Upper lobe of left lung (tissue), 6 donors: ENCODE measurements around the gene LCT. TPM values are rescaled to one million over a fixed set of nuclear protein-coding genes. Genes with fewer than 3 reads are reported as not detected.
A peak's percentile ranks its signal among the peaks of the same experiment; 100 is the strongest.

Experiments used
- ATAC-seq, 2 donors: fragments of 200-7000 bp; cut with Tn5 transposase; one replicate each; pipeline ENCODE4 v1.9.1; 2022; ENCODE audit warnings: mild to moderate bottlenecking in 2 of 2, moderate library complexity in 2 of 2; ENCODE audit not compliant: low FRiP score in 2 of 2
- DNase-seq, 2 donors: peaks; one replicate each; pipeline ENCODE4 v3.0.0-alpha.2; 2019 to 2020
- H3K27ac ChIP-seq, 4 donors: fragments of 200-600 bp; sonication (generic); one replicate each; pipeline ENCODE4 v1.5.1; 2016 to 2019
- H3K27me3 ChIP-seq, 4 donors: fragments of 200-600 bp; sonication (generic); one replicate each; pipeline ENCODE4 v1.5.1; 2017 to 2019
- H3K36me3 ChIP-seq, 4 donors: fragments of 200-600 bp; sonication (generic); one replicate each; pipeline ENCODE4 v1.5.1; 2016 to 2019
- H3K4me1 ChIP-seq, 4 donors: fragments of 200-600 bp; sonication (generic); one replicate each; pipeline ENCODE4 v1.5.1; 2018 to 2019
- H3K4me3 ChIP-seq, 4 donors: fragments of 200-600 bp; sonication (generic); one replicate each; pipeline ENCODE4 v1.5.1; 2017 to 2019; ENCODE audit warnings: mild to moderate bottlenecking in 2 of 4, moderate library complexity in 1 of 4
- H3K9me3 ChIP-seq, 4 donors: fragments of 200-600 bp; sonication (generic); one replicate each; pipeline ENCODE4 v1.5.1; 2018 to 2019
- EP300 ChIP-seq, 4 donors: sonication (generic); formaldehyde crosslinking; IDR thresholded peaks; one replicate each; pipeline ENCODE4 v1.5.1; 2017; ENCODE audit warnings: antibody characterized with exemption in 4 of 4, control low read depth in 2 of 4
- POLR2A ChIP-seq, 4 donors: fragments of 450-650 bp; IDR thresholded peaks; one replicate each; pipeline ENCODE4 v1.5.1; 2016 to 2017; ENCODE audit warnings: antibody characterized with exemption in 4 of 4, mild to moderate bottlenecking in 2 of 4
- POLR2AphosphoS5 ChIP-seq, 2 donors: sonication (generic); formaldehyde crosslinking; IDR thresholded peaks; one replicate each; pipeline ENCODE4 v1.5.1; 2017; ENCODE audit warnings: antibody characterized with exemption in 2 of 2
- WGBS, 2 donors: methylation state at CpG; one replicate each; pipeline ENCODE4 v1.1.5; 2017 to 2018; 5-methylcytosine and 5-hydroxymethylcytosine counted together
- total RNA-seq, 6 donors: library from RNA; depleted of rRNA in 4 of 6; stranded (reverse); fragments of >200 nt in 4 of 6; gene quantifications; one replicate each; pipeline versions ENCODE4 v1.1.0 to v1.2.1, GENCODE V29; 2016 to 2021
- TF ChIP-seq, protein P1 (sequence below), 6 experiments: fragments of 450-650 bp in 4 of 6; fragments of 200-600 bp in 2 of 6; sonication (generic) in 2 of 6; IDR thresholded peaks; one replicate each; pipeline ENCODE4 v1.5.1; 2016 to 2019; ENCODE audit warnings: antibody characterized with exemption in 6 of 6
- donor health status: DM: no; HTN: no; CAD: no; lungs with moderate emphysema.
- donor health status: DM: no; HTN: yes; CAD: no; lungs with severe emphysema.

Gene LCT
- total RNA-seq, 6 donors from 2014 or later = 0.03 to 0.20 TPM; not detected in 4

DNA sequence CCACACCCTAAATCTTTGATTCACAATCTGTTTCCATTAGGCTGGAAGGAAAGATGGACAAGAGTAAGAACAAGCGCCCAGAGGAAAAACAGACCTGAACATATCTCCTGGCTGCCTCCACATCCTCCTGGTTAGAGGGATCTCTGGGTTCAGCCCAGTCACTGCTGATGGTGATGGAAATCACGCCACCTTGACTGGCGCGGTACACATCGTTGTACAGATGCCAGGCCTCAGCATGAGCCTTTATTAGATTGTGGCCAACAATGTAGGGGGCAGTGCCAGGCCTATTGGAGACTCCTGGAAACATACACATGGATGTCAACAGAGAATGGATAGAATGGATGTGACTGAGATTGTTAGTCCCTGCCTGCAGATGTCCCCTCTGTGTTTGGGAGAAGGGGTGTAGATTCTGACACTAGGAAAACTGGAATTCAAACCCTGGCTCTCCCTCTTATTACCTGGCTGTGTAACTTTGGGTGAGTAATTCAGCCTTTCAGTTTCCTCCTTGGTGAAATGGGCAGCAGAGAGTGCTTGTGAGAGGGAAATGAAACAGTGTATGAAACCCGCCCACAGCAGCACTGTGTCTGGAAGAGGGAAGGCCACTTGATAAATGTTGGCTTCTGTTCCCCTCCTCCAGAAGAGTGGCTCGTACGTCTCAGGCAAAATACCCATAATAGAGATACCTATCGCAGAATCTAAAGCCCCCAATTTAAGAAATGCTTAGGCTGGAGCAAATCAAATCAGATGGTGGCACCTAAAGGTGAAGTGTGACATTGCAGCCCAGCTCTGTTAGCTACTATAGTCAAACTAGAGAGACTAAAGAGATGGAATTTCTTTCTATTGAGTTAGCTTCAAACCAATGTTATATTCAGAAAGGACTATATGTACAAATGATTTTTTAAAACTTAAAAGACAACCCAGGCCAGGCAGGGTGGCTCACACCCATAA is 36.2 kb downstream of the LCT start:
- no peak overlapping the region for H3K4me3 ChIP-seq
- H3K27ac ChIP-seq = no peak overlapping the region
- no peak for TF ChIP-seq POLR2AphosphoS5 (IDR thresholded peaks at IDR 0.05)
- TF ChIP-seq, protein P1, sequence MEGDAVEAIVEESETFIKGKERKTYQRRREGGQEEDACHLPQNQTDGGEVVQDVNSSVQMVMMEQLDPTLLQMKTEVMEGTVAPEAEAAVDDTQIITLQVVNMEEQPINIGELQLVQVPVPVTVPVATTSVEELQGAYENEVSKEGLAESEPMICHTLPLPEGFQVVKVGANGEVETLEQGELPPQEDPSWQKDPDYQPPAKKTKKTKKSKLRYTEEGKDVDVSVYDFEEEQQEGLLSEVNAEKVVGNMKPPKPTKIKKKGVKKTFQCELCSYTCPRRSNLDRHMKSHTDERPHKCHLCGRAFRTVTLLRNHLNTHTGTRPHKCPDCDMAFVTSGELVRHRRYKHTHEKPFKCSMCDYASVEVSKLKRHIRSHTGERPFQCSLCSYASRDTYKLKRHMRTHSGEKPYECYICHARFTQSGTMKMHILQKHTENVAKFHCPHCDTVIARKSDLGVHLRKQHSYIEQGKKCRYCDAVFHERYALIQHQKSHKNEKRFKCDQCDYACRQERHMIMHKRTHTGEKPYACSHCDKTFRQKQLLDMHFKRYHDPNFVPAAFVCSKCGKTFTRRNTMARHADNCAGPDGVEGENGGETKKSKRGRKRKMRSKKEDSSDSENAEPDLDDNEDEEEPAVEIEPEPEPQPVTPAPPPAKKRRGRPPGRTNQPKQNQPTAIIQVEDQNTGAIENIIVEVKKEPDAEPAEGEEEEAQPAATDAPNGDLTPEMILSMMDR (IDR thresholded peaks at IDR 0.05) = no peak
- no peak for TF ChIP-seq POLR2A (IDR thresholded peaks at IDR 0.05)
- no peak for TF ChIP-seq EP300 (IDR thresholded peaks at IDR 0.05)
- ATAC-seq (no peak), DNase-seq (no peak)
- H3K4me1 ChIP-seq = peaks cover 0 to 8% (median 3%) of the 10 kb centered on the region in 4 donors
- peaks cover 0 to 6% (median 2%) of the 10 kb centered on the region in 4 donors for H3K9me3 ChIP-seq
- no peaks in the 10 kb centered on the region for H3K27me3 ChIP-seq
- WGBS, 2 donors = 78 to 79% methylated on average over 9 of the region's 9 CpGs
- no peaks in the 10 kb centered on the region for H3K36me3 ChIP-seq

DNA sequence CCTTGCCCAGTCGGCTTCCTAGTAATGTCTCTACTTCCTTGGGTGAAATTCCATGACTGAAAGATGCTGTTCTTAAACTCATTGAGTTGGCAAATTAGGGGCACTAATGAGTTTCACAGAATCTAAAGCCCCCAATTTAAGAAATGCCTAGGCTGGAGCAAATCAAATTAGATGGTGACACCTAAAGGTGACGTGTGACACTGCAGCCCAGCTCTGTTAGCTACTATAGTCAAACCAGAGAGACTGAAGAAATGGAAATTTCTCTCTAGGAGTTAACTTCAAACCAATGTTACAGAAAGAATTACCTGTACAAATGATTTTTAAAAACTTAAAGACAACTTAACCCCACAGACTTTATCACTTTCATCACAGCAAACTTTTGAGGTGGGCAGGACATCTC is 37.2 kb downstream of the LCT start:
- peaks cover 0 to 6% (median 2%) of the 10 kb centered on the region in 4 donors for H3K9me3 ChIP-seq
- H3K36me3 ChIP-seq = no peaks in the 10 kb centered on the region
- no peaks in the 10 kb centered on the region for H3K27me3 ChIP-seq
- TF ChIP-seq POLR2AphosphoS5 (IDR thresholded peaks at IDR 0.05) = no peak
- TF ChIP-seq EP300 (IDR thresholded peaks at IDR 0.05) = no peak
- no peak for TF ChIP-seq POLR2A (IDR thresholded peaks at IDR 0.05)
- TF ChIP-seq, protein P1 (IDR thresholded peaks at IDR 0.05) = no peak
- peaks cover 0 to 8% (median 3%) of the 10 kb centered on the region in 4 donors for H3K4me1 ChIP-seq
- ATAC-seq (no peak), DNase-seq (no peak)
- WGBS, 2 donors = 41 to 66% methylated on average over 2 of the region's 2 CpGs
- no peak overlapping the region for H3K27ac ChIP-seq
- no peak overlapping the region for H3K4me3 ChIP-seq

DNA sequence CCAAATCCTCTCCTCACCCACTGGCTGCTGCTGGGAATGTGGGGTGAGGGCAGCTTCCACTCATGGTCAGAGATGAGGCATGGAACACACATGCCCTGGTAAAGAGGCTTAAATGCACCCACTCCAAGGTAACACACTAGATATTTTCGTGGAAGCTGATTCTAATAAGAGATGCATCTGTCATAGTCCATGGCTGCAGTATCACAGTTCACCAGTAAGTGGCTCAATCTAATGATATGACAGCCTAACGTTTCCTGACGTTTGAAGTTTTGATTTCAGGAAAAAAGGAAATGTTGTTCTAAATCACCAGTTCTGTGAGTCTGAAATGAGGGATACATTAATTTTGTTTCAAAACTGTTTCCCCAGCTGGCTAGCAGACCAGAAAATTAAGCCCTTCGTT is 38.2 kb downstream of the LCT start:
- WGBS, 2 donors = 49% methylated on average over 4 of the region's 4 CpGs
- Histone ChIP-seq H3K9me3 (peaks cover 0 to 6% (median 2%) of the 10 kb centered on the region in 4 donors), H3K27ac (no peak overlapping the region), H3K36me3 (no peaks in the 10 kb centered on the region), H3K27me3 (no peaks in the 10 kb centered on the region), H3K4me3 (no peak overlapping the region), H3K4me1 (peaks cover 0 to 8% (median 3%) of the 10 kb centered on the region in 4 donors)
- ATAC-seq (no peak), DNase-seq (no peak)
- TF ChIP-seq, protein P1 (IDR thresholded peaks at IDR 0.05) = no peak
- TF ChIP-seq POLR2AphosphoS5 (IDR thresholded peaks at IDR 0.05) = no peak
- TF ChIP-seq EP300 (IDR thresholded peaks at IDR 0.05) = no peak
- no peak for TF ChIP-seq POLR2A (IDR thresholded peaks at IDR 0.05)

DNA sequence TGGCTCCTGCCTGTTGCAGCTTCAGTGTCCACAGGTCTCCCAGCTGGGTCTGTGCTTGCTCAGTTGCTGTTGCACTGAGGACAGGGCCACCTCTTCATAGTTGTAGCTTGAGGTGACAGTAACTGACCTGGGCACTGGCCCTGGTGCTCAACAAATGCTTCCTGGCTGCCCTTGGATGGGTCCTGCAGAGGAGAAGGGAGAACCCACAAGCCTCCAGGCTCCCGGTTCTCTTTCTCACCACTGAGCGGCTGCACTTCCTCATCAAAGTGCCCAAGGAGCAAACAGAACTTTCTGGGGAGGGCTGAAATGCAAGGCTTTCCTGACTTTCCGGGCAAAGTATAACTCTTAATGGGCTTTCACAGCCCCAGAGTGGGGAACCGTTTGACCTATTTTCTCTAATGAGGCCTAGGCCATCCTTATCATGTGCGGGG is 38.7 kb downstream of the LCT start:
- Histone ChIP-seq H3K4me1 (peaks cover 0 to 8% (median 3%) of the 10 kb centered on the region in 4 donors), H3K27ac (no peak overlapping the region), H3K4me3 (no peak overlapping the region), H3K9me3 (peaks cover 0 to 6% (median 2%) of the 10 kb centered on the region in 4 donors), H3K27me3 (no peaks in the 10 kb centered on the region), H3K36me3 (no peaks in the 10 kb centered on the region)
- ATAC-seq (no peak), DNase-seq (no peak)
- TF ChIP-seq POLR2AphosphoS5 (IDR thresholded peaks at IDR 0.05) (no peak), POLR2A (IDR thresholded peaks at IDR 0.05) (no peak), EP300 (IDR thresholded peaks at IDR 0.05) (no peak)
- 68 to 70% methylated on average over 3 to 5 of the region's 5 CpGs for WGBS, 2 donors

DNA sequence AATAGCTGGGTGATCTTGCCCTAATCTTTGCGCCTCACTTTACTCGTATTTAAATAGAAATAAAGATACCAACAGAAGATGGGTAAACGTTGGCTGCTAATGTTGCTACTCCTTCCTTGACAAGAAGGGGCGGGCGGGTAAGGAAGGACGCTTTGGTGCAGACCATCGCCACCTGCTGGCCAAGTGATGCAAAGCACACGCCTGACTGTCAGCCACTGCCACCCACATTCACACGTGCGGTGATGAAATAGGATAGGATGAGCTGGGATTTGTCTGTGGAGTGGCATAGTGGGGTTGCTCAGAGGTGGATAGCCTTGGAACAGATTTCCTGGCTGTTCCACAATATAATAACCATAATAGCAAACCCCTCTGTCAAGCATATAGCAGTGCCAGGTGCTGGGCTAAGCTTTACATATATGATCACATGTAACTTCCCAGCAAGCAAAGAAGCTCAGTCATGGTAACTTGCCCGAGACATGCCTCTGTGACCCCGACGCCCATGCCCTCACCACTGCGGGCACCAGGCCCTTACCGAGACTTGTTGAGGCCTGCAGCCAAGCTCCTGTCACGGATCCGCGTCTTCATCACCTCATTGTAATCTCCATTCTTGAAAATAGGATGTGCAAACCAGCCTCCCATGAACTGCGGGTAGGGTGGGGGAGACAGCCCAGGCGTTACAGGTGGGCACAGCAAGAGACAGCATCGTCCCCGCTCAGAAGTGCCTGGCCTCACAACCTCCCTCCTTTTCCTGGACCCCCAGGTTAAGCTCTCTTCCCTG is 39.3 kb downstream of the LCT start:
- no peak overlapping the region for H3K4me3 ChIP-seq
- no peaks in the 10 kb centered on the region for H3K27me3 ChIP-seq
- no peak overlapping the region for H3K27ac ChIP-seq
- 36 to 45% methylated on average over 17 to 22 of the region's 22 CpGs for WGBS, 2 donors
- H3K36me3 ChIP-seq = no peaks in the 10 kb centered on the region
- H3K4me1 ChIP-seq = peaks cover 0 to 8% (median 3%) of the 10 kb centered on the region in 4 donors
- peak; percentile 37 to 84 for DNase-seq
- peak; percentile 84 to 93 for ATAC-seq
- peaks cover 0 to 6% (median 2%) of the 10 kb centered on the region in 4 donors for H3K9me3 ChIP-seq
- TF ChIP-seq POLR2AphosphoS5 (IDR thresholded peaks at IDR 0.05) (no peak), POLR2A (IDR thresholded peaks at IDR 0.05) (no peak), EP300 (IDR thresholded peaks at IDR 0.05) (no peak)
- TF ChIP-seq, protein P1 (IDR thresholded peaks at IDR 0.05) = peak; percentile 81 to 87 (median 86)
